HG02852 (cell line): ENCODE data around the gene OR56A3.

Experiments
- ATAC-seq: cut with Tn5 transposase; IDR thresholded peaks from one replicate; pipeline ENCODE4 v1.9.1; 2021; ENCODE audit warnings: mild to moderate bottlenecking, moderate library complexity; ENCODE audit not compliant: unreplicated experiment

OR56A3 gene

GRCh38 chr11:5968394-5968793 is 26.3 kb downstream of the OR56A3 start, which contains the start of gene OR56A5:
Gene OR56A5, minus strand, starts transcription at chr11:5968494. Its CDS starts 0 bp downstream, at chr11:5968494.
- ATAC-seq = no peak

GRCh38 chr11:5973530-5973929 is 31.5 kb downstream of the OR56A3 start:
- no peak for ATAC-seq

DNA sequence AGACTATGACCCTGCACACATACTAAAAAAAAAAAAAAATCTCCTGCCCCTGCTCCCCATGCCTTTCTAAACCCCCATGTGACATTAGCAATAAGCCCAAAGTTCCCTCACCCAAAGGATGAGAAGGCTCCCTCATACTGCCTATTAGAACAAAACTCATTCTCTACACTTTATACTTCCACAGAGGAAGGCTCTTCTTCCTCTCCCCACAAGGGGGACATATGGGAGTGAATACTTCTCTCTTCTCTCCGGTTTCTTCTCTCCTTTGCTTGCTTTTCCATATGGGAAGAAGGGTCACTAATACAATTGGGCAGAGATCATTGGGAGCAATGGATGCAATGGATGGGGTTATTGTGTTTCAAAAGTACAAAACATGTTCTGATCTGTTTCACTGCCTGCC is 41.4 kb downstream of the OR56A3 start:
- no peak for ATAC-seq

- ATAC-seq = no peak
Observed at GRCh38 chr11:5986885-5987284, 44.8 kb downstream of the OR56A3 start, which contains the start of gene OR52L1. Gene OR52L1, minus strand, starts transcription at chr11:5986985. Its CDS starts 55 bp downstream, at chr11:5986930.

GRCh38 chr11:5989203-5989602 is 47.2 kb downstream of the OR56A3 start:
- no peak for ATAC-seq

DNA sequence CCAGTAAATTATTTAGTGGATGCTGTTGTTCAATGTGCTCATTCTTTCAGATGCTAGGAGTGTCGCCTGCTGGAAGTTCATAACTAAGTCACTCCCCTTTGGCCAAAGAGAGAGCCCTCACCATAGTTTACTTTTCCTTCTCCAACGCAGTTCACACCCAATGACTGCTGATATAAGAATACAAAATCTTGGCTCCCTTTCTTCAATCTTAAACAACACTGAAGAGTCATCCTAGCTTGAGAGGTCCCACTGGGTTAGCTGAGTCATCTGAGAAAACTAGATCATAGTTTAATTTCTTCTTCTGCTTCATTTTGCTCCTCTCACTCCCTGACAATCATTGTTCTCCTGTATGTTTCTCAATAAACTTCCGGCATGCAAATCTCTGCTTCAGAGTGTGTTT is 50.1 kb downstream of the OR56A3 start:
- no peak for ATAC-seq

GRCh38 chr11:5992604-5993251 is 50.7 kb downstream of the OR56A3 start:
- ATAC-seq = no peak

DNA sequence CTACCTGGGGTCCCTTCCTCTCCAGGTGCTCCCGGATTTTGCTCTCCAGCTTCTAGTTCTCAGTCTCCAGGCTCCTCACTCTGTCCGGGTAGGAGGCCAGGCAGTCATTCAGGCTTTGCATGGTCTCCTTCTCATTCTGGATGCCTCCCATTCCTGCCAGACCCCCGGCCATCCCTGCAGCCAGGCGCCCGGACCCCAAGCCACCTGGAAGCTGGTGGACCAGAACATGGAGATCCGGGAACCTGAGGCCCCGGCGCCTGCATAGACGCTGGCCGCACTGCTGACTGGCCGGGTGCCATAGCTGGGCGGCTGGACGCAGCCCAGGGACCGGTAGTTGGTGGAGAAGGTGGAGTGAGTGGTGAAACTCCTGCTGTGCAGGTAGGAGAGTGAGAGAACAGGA is 52.7 kb downstream of the OR56A3 start:
- no peak for ATAC-seq
